GM12801 (cell line): Measurements from ENCODE around the gene PRKRA.

Experiments used
- CTCF ChIP-seq: IDR thresholded peaks from one replicate; pipeline ENCODE4 v1.5.1; 2011; ENCODE audit warnings: control low read depth; ENCODE audit not compliant: insufficient read length; ENCODE audit errors: extremely low read depth

PRKRA gene

GRCh38 chr2:178404368-178404767 lies 46.6 kb downstream of the PRKRA start:
- no peak for TF ChIP-seq CTCF

GRCh38 chr2:178403671-178404306 lies 47.2 kb downstream of the PRKRA start:
- TF ChIP-seq CTCF = no peak

- TF ChIP-seq CTCF = no peak
Measured at GRCh38 chr2:178401994-178402437, 49.0 kb downstream of the PRKRA start.

- no peak for TF ChIP-seq CTCF
Measured at GRCh38 chr2:178397002-178397605, 53.9 kb downstream of the PRKRA start.

- no peak for TF ChIP-seq CTCF
Measured at GRCh38 chr2:178395941-178396570, 54.9 kb downstream of the PRKRA start.

GRCh38 chr2:178395295-178395694 lies 55.7 kb downstream of the PRKRA start:
- TF ChIP-seq CTCF = no peak

GRCh38 chr2:178394859-178395258 lies 56.1 kb downstream of the PRKRA start:
- TF ChIP-seq CTCF = no peak
